Fibroblast of lung (primary cell): ENCODE data around the gene DAPK1.

Source experiments
- EZH2 ChIP-seq: IDR thresholded peaks from 2 replicates; pipeline ENCODE4 v1.5.1; 2012; ENCODE audit warnings: low read length, control low read depth, mild to moderate bottlenecking; ENCODE audit errors: missing control alignments
- TF ChIP-seq, protein P1 (sequence below), 2 donors: IDR thresholded peaks in 1 of 2; conservative IDR thresholded peaks in 1 of 2; 1 replicate in 1 of 2; 2 replicates in 1 of 2; pipeline ENCODE4 v1.5.1; 2011 to 2012; ENCODE audit warnings: low read length in 2 of 2, control low read depth in 1 of 2, inconsistent platforms in 1 of 2, low read depth in 1 of 2, mild to moderate bottlenecking in 1 of 2

DNA sequence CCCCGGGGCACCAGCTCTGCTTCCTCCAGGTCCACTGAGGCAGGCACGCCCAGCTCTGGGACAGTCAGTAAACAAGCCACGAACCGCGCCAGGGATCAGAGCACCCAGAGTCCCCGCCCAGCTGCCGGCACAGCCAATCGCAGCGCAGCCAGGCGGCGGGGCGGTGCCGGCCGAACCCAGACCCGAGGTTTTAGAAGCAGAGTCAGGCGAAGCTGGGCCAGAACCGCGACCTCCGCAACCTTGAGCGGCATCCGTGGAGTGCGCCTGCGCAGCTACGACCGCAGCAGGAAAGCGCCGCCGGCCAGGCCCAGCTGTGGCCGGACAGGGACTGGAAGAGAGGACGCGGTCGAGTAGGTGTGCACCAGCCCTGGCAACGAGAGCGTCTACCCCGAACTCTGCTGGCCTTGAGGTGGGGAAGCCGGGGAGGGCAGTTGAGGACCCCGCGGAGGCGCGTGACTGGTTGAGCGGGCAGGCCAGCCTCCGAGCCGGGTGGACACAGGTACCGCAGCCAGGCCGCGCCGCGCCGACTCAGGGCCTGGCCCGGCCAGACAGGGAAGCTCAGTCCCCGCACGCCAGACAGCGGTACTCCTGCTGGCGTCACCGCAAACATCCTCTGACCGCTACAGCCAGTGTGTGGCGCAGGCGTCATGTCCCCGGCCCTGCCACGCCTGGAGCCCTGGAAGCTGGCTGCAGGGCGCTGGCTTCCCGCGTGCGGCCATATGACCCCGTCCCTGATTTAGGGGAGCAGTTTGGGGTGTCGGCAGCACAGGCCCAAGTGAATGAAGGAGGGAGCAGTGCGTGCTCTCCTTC lies 228.4 kb downstream of the DAPK1 start, which contains the start of gene CTSL:
- TF ChIP-seq, protein P1, sequence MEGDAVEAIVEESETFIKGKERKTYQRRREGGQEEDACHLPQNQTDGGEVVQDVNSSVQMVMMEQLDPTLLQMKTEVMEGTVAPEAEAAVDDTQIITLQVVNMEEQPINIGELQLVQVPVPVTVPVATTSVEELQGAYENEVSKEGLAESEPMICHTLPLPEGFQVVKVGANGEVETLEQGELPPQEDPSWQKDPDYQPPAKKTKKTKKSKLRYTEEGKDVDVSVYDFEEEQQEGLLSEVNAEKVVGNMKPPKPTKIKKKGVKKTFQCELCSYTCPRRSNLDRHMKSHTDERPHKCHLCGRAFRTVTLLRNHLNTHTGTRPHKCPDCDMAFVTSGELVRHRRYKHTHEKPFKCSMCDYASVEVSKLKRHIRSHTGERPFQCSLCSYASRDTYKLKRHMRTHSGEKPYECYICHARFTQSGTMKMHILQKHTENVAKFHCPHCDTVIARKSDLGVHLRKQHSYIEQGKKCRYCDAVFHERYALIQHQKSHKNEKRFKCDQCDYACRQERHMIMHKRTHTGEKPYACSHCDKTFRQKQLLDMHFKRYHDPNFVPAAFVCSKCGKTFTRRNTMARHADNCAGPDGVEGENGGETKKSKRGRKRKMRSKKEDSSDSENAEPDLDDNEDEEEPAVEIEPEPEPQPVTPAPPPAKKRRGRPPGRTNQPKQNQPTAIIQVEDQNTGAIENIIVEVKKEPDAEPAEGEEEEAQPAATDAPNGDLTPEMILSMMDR (conservative IDR thresholded peaks at IDR 0.05 in 1 of 2, IDR thresholded peaks at IDR 0.05 in 1 of 2; ENCODE audit: low read depth in 1 of 2, low read length in 2 of 2): no peak
- TF ChIP-seq EZH2: no peak
